ENCODE results near the gene DLG2. TPM values are rescaled to one million over a fixed set of nuclear protein-coding genes. Genes with fewer than 3 reads are reported as not detected.

Gene DLG2
- total RNA-seq, 1 donor from 2014 or later, result 7.2 TPM

GRCh38 chr11:84950569-84951270 is 676.4 kb downstream of the DLG2 start:
- DNase-seq, result no peak
- Histone ChIP-seq H3K27me3 (ENCODE audit: low read depth) (no peaks in the 10 kb centered on the region), H3K36me3 (no peaks in the 10 kb centered on the region), H3K9me3 (no peaks in the 10 kb centered on the region), H3K4me1 (no peaks in the 10 kb centered on the region), H3K27ac (no peak overlapping the region), H3K4me3 (no peak overlapping the region)
- ATAC-seq, result no peak
- intact Hi-C loops (cut with DNase I), result no loop called here
- TF ChIP-seq CTCF (IDR thresholded peaks at IDR 0.05), result no peak

GRCh38 chr11:84947970-84948580 is 679.1 kb downstream of the DLG2 start:
- intact Hi-C loops (cut with DNase I), result no loop called here
- Histone ChIP-seq H3K36me3 (no peaks in the 10 kb centered on the region), H3K9me3 (no peaks in the 10 kb centered on the region), H3K27ac (no peak overlapping the region), H3K27me3 (ENCODE audit: low read depth) (no peaks in the 10 kb centered on the region), H3K4me1 (no peaks in the 10 kb centered on the region), H3K4me3 (no peak overlapping the region)
- TF ChIP-seq CTCF (IDR thresholded peaks at IDR 0.05), result no peak
- DNase-seq, result no peak
- no peak for ATAC-seq

GRCh38 chr11:84947070-84947469 is 680.1 kb downstream of the DLG2 start:
- Histone ChIP-seq H3K27ac (no peak overlapping the region), H3K27me3 (ENCODE audit: low read depth) (no peaks in the 10 kb centered on the region), H3K4me3 (no peak overlapping the region), H3K4me1 (no peaks in the 10 kb centered on the region), H3K9me3 (no peaks in the 10 kb centered on the region), H3K36me3 (no peaks in the 10 kb centered on the region)
- TF ChIP-seq CTCF (IDR thresholded peaks at IDR 0.05), result no peak
- ATAC-seq (no peak), DNase-seq (no peak)
- intact Hi-C loops (cut with DNase I), result no loop called here

- intact Hi-C loops (cut with DNase I), result no loop called here
- no peaks in the 10 kb centered on the region for H3K36me3 ChIP-seq
- H3K27ac ChIP-seq, result no peak overlapping the region
- DNase-seq, result no peak
- H3K27me3 ChIP-seq (ENCODE audit: low read depth), result no peaks in the 10 kb centered on the region
- H3K9me3 ChIP-seq, result no peaks in the 10 kb centered on the region
- no peak overlapping the region for H3K4me3 ChIP-seq
- no peaks in the 10 kb centered on the region for H3K4me1 ChIP-seq
- TF ChIP-seq CTCF (IDR thresholded peaks at IDR 0.05), result no peak
- ATAC-seq, result no peak
Measured at GRCh38 chr11:84930863-84931262, 696.3 kb downstream of the DLG2 start.

GRCh38 chr11:84929738-84930137 is 697.4 kb downstream of the DLG2 start:
- no peak for TF ChIP-seq CTCF (IDR thresholded peaks at IDR 0.05)
- H3K9me3 ChIP-seq, result no peaks in the 10 kb centered on the region
- no peaks in the 10 kb centered on the region for H3K36me3 ChIP-seq
- no peaks in the 10 kb centered on the region for H3K27me3 ChIP-seq (ENCODE audit: low read depth)
- no peaks in the 10 kb centered on the region for H3K4me1 ChIP-seq
- ATAC-seq, result no peak
- H3K4me3 ChIP-seq, result no peak overlapping the region
- intact Hi-C loops (cut with DNase I), result no loop called here
- no peak for DNase-seq
- H3K27ac ChIP-seq, result no peak overlapping the region
